22Rv1 (cell line): Measurements from ENCODE around the gene MYH14.

Experiments used
- CTCF ChIP-seq: fragments of 450-650 bp; IDR thresholded peaks from 2 replicates; pipeline ENCODE4 v1.5.1; 2017; ENCODE audit warnings: mild to moderate bottlenecking
- ZFX ChIP-seq: fragments of 450-650 bp; IDR thresholded peaks from 2 replicates; pipeline ENCODE4 v1.6.1; 2017; ENCODE audit warnings: antibody characterized with exemption, borderline replicate concordance

- no peak for TF ChIP-seq CTCF
- no peak for TF ChIP-seq ZFX
Observed at GRCh38 chr19:50159078-50159477, 44.3 kb upstream of the MYH14 start.
